ENCODE results near the gene CT83. TPM values are rescaled to one million over a fixed set of nuclear protein-coding genes. Genes with fewer than 3 reads are reported as not detected.

Gene CT83
- total RNA-seq, 1 donor from 2014 or later = not detected

DNA sequence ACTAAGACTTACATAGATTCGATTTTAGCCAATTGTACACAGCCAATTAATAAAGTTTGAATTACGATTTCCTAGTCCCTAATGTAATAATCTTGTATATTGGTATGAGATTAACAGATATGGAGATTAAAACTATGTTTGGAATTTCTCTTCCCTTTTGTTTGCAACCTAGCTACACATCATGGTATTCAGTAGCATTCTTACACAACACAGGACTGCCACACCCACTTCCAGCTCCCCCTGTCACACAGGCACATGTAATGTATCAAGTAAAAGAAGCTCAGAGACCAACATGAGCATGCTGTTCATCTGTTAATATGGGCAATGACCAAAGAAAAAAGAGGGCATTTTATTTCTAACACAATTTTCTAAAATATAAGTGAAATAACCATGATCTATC lies 13.6 kb downstream of the CT83 start:
- Mint-ChIP-seq H3K4me1 (ENCODE audit: low read depth, unreplicated experiment) (no peaks in the 10 kb centered on the region), H3K27me3 (ENCODE audit: unreplicated experiment) (no peaks in the 10 kb centered on the region), H3K4me3 (ENCODE audit: unreplicated experiment) (no peak overlapping the region), H3K36me3 (ENCODE audit: unreplicated experiment) (no peaks in the 10 kb centered on the region), H3K9me3 (ENCODE audit: unreplicated experiment) (no peaks in the 10 kb centered on the region), H3K27ac (ENCODE audit: unreplicated experiment) (no peak overlapping the region)
- TF ChIP-seq, protein P1, sequence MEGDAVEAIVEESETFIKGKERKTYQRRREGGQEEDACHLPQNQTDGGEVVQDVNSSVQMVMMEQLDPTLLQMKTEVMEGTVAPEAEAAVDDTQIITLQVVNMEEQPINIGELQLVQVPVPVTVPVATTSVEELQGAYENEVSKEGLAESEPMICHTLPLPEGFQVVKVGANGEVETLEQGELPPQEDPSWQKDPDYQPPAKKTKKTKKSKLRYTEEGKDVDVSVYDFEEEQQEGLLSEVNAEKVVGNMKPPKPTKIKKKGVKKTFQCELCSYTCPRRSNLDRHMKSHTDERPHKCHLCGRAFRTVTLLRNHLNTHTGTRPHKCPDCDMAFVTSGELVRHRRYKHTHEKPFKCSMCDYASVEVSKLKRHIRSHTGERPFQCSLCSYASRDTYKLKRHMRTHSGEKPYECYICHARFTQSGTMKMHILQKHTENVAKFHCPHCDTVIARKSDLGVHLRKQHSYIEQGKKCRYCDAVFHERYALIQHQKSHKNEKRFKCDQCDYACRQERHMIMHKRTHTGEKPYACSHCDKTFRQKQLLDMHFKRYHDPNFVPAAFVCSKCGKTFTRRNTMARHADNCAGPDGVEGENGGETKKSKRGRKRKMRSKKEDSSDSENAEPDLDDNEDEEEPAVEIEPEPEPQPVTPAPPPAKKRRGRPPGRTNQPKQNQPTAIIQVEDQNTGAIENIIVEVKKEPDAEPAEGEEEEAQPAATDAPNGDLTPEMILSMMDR (IDR thresholded peaks at IDR 0.05; ENCODE audit: partially characterized antibody, unreplicated experiment) = no peak
- DNase-seq = no peak

DNA sequence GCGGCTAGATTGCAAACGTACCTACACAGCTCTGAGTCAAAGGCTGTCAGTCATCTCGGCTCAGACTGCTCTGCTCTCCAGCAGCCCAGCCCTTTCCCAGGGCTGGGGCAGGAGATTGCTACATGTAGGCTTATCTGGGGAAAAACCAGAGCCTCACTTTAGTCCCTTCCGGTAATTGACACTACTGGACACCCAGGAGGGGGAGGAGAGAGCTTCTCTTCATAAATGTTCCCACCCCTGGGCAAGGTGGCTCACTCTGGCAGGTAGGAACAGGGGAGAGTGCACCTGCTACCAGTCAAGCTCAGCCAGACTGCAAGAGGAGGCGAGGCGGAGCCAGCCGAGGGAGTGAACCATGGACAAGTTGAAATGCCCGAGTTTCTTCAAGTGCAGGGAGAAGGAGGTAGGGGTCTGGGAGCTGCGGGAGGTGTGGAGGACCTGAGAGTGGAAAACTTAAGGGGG lies 26.4 kb downstream of the CT83 start, which contains the start of gene SLC6A14:
Gene SLC6A14 (plus strand): TSS at position 249 of the 459 bp plus-strand sequence. CDS start 104 bp downstream, at position 353.
- Mint-ChIP-seq H3K4me3 (ENCODE audit: unreplicated experiment) (no peak within 1 kb of the TSS), H3K4me1 (ENCODE audit: low read depth, unreplicated experiment) (no peaks in the 10 kb centered on the region), H3K9me3 (ENCODE audit: unreplicated experiment) (no peaks in the 10 kb centered on the region), H3K27ac (ENCODE audit: unreplicated experiment) (no peak within 1 kb of the TSS), H3K27me3 (ENCODE audit: unreplicated experiment) (no peaks in the 10 kb centered on the region), H3K36me3 (ENCODE audit: unreplicated experiment) (no peaks in the 10 kb centered on the region)
- no peak for DNase-seq
- TF ChIP-seq, protein P1 (IDR thresholded peaks at IDR 0.05; ENCODE audit: partially characterized antibody, unreplicated experiment) = no peak

DNA sequence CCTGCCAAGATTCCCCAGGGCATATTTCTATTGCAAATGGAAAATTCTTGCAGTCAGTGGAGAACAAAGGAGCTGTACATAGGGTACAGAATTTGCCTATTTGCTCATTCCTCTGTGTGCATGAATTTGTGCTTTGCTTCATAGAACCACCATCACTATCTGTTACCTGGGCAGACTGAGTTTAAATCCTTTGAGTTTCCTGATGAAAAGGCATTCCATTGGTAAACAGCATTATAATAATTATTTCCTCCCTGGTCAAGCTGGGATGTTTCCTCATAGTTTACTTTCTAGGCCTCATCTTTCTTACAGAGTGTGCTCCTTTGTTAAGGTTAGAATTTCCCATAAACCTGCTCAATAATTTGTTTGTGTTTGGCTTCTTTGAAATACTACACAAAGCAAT lies 27.2 kb downstream of the CT83 start:
- H3K36me3 Mint-ChIP-seq (ENCODE audit: unreplicated experiment) = no peaks in the 10 kb centered on the region
- DNase-seq = no peak
- H3K27ac Mint-ChIP-seq (ENCODE audit: unreplicated experiment) = no peak overlapping the region
- H3K4me3 Mint-ChIP-seq (ENCODE audit: unreplicated experiment) = no peak overlapping the region
- H3K27me3 Mint-ChIP-seq (ENCODE audit: unreplicated experiment) = no peaks in the 10 kb centered on the region
- TF ChIP-seq, protein P1 (IDR thresholded peaks at IDR 0.05; ENCODE audit: partially characterized antibody, unreplicated experiment) = no peak
- no peaks in the 10 kb centered on the region for H3K4me1 Mint-ChIP-seq (ENCODE audit: low read depth, unreplicated experiment)
- H3K9me3 Mint-ChIP-seq (ENCODE audit: unreplicated experiment) = no peaks in the 10 kb centered on the region

DNA sequence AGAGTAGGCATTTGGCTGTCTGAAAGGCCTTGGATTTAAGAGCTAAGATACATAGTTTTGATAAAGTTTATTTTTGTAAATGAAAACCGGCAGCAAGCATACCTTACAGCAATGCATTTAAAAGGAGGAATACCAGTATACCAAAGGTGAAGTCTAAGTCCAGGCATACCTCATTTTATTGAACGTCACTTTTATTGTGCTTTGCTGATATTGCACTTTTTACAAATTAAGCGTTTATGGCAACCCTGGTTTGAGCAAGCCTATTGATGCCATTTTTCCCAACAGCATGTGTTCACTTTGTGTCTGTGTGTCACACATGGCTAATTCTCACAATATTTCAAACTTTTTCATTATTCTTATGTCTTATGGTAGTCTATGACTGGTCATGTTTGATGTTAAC lies 34.8 kb downstream of the CT83 start:
- no peaks in the 10 kb centered on the region for H3K27me3 Mint-ChIP-seq (ENCODE audit: unreplicated experiment)
- H3K4me1 Mint-ChIP-seq (ENCODE audit: low read depth, unreplicated experiment) = no peaks in the 10 kb centered on the region
- no peak overlapping the region for H3K27ac Mint-ChIP-seq (ENCODE audit: unreplicated experiment)
- TF ChIP-seq, protein P1 (IDR thresholded peaks at IDR 0.05; ENCODE audit: partially characterized antibody, unreplicated experiment) = no peak
- H3K9me3 Mint-ChIP-seq (ENCODE audit: unreplicated experiment) = no peaks in the 10 kb centered on the region
- no peak for DNase-seq
- no peaks in the 10 kb centered on the region for H3K36me3 Mint-ChIP-seq (ENCODE audit: unreplicated experiment)
- H3K4me3 Mint-ChIP-seq (ENCODE audit: unreplicated experiment) = no peak overlapping the region

DNA sequence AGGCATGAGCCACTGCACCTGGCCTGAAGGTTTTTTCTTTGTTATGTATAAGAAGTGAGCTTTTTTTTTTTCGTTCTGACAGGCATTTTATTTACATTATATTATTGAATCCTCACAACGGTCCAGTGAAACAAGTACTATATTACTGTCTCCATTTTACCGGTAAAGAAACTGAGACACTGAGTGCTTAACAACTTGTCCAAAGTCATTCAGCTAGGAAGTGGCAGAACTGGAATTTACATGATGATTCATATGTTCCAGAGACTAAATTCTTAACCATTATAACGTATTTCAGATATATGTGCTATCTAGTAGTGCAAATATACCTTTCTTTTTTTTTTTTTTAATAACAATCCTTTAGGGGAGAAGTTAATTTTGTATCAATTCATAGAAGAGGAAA lies 44.8 kb downstream of the CT83 start:
- no peak for DNase-seq
- H3K4me3 Mint-ChIP-seq (ENCODE audit: unreplicated experiment) = no peak overlapping the region
- H3K4me1 Mint-ChIP-seq (ENCODE audit: low read depth, unreplicated experiment) = no peaks in the 10 kb centered on the region
- H3K27me3 Mint-ChIP-seq (ENCODE audit: unreplicated experiment) = no peaks in the 10 kb centered on the region
- TF ChIP-seq, protein P1 (IDR thresholded peaks at IDR 0.05; ENCODE audit: partially characterized antibody, unreplicated experiment) = no peak
- no peaks in the 10 kb centered on the region for H3K36me3 Mint-ChIP-seq (ENCODE audit: unreplicated experiment)
- H3K9me3 Mint-ChIP-seq (ENCODE audit: unreplicated experiment) = no peaks in the 10 kb centered on the region
- H3K27ac Mint-ChIP-seq (ENCODE audit: unreplicated experiment) = no peak overlapping the region

Measured in glutamatergic neuron (in vitro differentiated cells).